ENCODE results near the gene CCDC8. TPM values are rescaled to one million over a fixed set of nuclear protein-coding genes. Genes with fewer than 3 reads are reported as not detected.

Gene CCDC8
- total RNA-seq, 6 donors from 2014 or later, result 6.0 to 14.3 (median 8.3) TPM

- no peak for ATAC-seq (ENCODE audit: low FRiP score in 2 of 2)
- no peak for DNase-seq
Measured at GRCh38 chr19:46368116-46368515, 45.2 kb downstream of the CCDC8 start.

DNA sequence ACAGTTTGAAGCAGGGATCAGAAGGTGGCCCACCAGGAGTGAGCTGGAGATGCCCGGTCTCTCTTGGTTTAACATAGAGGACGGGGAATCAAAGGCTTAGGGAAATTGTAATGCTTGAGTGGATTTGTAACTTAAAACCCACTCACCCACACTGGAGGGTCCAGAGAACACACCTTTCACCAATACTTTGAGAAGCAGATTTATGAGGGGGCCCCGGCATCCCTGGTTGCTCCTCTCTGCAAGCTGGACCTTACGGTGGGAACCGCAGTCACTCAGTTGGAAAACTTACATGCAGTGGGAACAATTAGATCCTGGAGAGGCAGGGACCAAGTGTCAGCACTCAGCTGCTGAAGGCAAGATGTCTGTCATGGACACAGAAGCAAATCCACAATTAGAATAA lies 45.9 kb downstream of the CCDC8 start:
- TF ChIP-seq EP300 (IDR thresholded peaks at IDR 0.05) (no peak), POLR2AphosphoS5 (IDR thresholded peaks at IDR 0.05) (no peak), POLR2A (IDR thresholded peaks at IDR 0.05) (no peak), CTCF (IDR thresholded peaks at IDR 0.05) (no peak)
- Histone ChIP-seq H3K27me3 (no peaks in the 10 kb centered on the region), H3K27ac (no peak overlapping the region), H3K4me3 (no peak overlapping the region), H3K9me3 (no peaks in the 10 kb centered on the region), H3K4me1 (peaks cover 2 to 14% (median 5%) of the 10 kb centered on the region in 4 donors), H3K36me3 (peaks cover 0 to 49% (median 22%) of the 10 kb centered on the region in 4 donors)
- 96 to 99% methylated on average over 5 of the region's 5 CpGs for WGBS, 2 donors
- ATAC-seq (ENCODE audit: low FRiP score in 2 of 2) (no peak), DNase-seq (no peak)

More at GRCh38 chr19:46368116-46368515, 45.2 kb downstream of the CCDC8 start:
- Histone ChIP-seq H3K36me3 (peaks cover 0 to 52% (median 22%) of the 10 kb centered on the region in 4 donors), H3K27me3 (no peaks in the 10 kb centered on the region), H3K9me3 (no peaks in the 10 kb centered on the region), H3K4me3 (no peak overlapping the region), H3K4me1 (peaks cover 9 to 21% (median 12%) of the 10 kb centered on the region in 4 donors), H3K27ac (no peak overlapping the region)
- 76 to 91% methylated on average over 3 to 7 of the region's 7 CpGs for WGBS, 2 donors
- no peak for TF ChIP-seq EP300 (IDR thresholded peaks at IDR 0.05)
- no peak for TF ChIP-seq POLR2AphosphoS5 (IDR thresholded peaks at IDR 0.05)
- no peak for TF ChIP-seq CTCF (IDR thresholded peaks at IDR 0.05)
- TF ChIP-seq POLR2A (IDR thresholded peaks at IDR 0.05), result no peak

GRCh38 chr19:46366620-46367292 lies 46.6 kb downstream of the CCDC8 start:
- WGBS, 2 donors, result 91% methylated on average over 9 of the region's 9 CpGs
- DNase-seq, result no peak
- no peak for ATAC-seq (ENCODE audit: low FRiP score in 2 of 2)
- TF ChIP-seq POLR2AphosphoS5 (IDR thresholded peaks at IDR 0.05) (no peak), POLR2A (IDR thresholded peaks at IDR 0.05) (no peak), EP300 (IDR thresholded peaks at IDR 0.05) (no peak), CTCF (IDR thresholded peaks at IDR 0.05) (no peak)
- no peak overlapping the region for H3K27ac ChIP-seq
- H3K36me3 ChIP-seq, result peaks cover 0 to 49% (median 22%) of the 10 kb centered on the region in 4 donors
- no peak overlapping the region for H3K4me3 ChIP-seq
- H3K27me3 ChIP-seq, result no peaks in the 10 kb centered on the region
- H3K4me1 ChIP-seq, result peaks cover 0 to 8% (median under 1%) of the 10 kb centered on the region in 4 donors
- no peaks in the 10 kb centered on the region for H3K9me3 ChIP-seq

- H3K27ac ChIP-seq, result no peak overlapping the region
- no peak for DNase-seq
- no peaks in the 10 kb centered on the region for H3K4me1 ChIP-seq
- no peaks in the 10 kb centered on the region for H3K27me3 ChIP-seq
- ATAC-seq (ENCODE audit: low FRiP score in 2 of 2), result no peak
- no peak overlapping the region for H3K4me3 ChIP-seq
- peaks cover 0 to 49% (median 22%) of the 10 kb centered on the region in 4 donors for H3K36me3 ChIP-seq
- 87 to 94% methylated on average over 4 of the region's 4 CpGs for WGBS, 2 donors
- no peaks in the 10 kb centered on the region for H3K9me3 ChIP-seq
- TF ChIP-seq POLR2A (IDR thresholded peaks at IDR 0.05) (no peak), POLR2AphosphoS5 (IDR thresholded peaks at IDR 0.05) (no peak)
Measured at GRCh38 chr19:46365561-46365960, 47.8 kb downstream of the CCDC8 start.

- 84 to 97% methylated on average over 2 of the region's 2 CpGs for WGBS, 2 donors
- Histone ChIP-seq H3K27ac (no peak overlapping the region), H3K27me3 (no peaks in the 10 kb centered on the region), H3K4me1 (no peaks in the 10 kb centered on the region), H3K4me3 (no peak overlapping the region), H3K9me3 (no peaks in the 10 kb centered on the region), H3K36me3 (peaks cover 0 to 49% (median 22%) of the 10 kb centered on the region in 4 donors)
- TF ChIP-seq EP300 (IDR thresholded peaks at IDR 0.05), result no peak
- no peak for TF ChIP-seq POLR2AphosphoS5 (IDR thresholded peaks at IDR 0.05)
- ATAC-seq (ENCODE audit: low FRiP score in 2 of 2) (no peak), DNase-seq (no peak)
Measured at GRCh38 chr19:46364359-46364758, 49.0 kb downstream of the CCDC8 start.

DNA sequence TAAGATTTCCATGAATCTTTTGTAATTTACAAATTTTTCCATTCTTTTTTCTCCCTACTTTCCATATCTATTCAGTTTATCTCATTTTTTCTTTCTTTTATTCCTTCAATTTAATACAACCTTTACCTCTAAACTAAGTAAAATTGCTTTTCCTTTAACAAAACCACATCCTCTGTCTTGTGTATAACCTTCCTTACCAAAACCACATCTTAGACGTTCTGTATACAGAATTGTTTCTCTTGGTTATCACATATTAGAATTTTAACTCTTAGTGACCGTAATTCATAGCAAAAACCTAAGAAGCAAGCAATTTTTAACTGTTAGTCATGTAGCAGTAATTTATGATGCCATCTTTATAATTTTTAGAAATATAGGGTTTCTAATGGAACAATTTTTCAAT lies 51.4 kb downstream of the CCDC8 start:
- no peak overlapping the region for H3K27ac ChIP-seq
- H3K27me3 ChIP-seq, result no peaks in the 10 kb centered on the region
- no peak overlapping the region for H3K4me3 ChIP-seq
- no peaks in the 10 kb centered on the region for H3K4me1 ChIP-seq
- ATAC-seq (ENCODE audit: low FRiP score in 2 of 2) (no peak), DNase-seq (no peak)
- WGBS, 2 donors, result 51 to 64% methylated on average over 2 of the region's 2 CpGs
- peaks cover 0 to 48% (median 29%) of the 10 kb centered on the region in 4 donors for H3K36me3 ChIP-seq
- TF ChIP-seq CTCF (IDR thresholded peaks at IDR 0.05) (no peak), EP300 (IDR thresholded peaks at IDR 0.05) (no peak), POLR2A (IDR thresholded peaks at IDR 0.05) (no peak), POLR2AphosphoS5 (IDR thresholded peaks at IDR 0.05) (no peak)
- H3K9me3 ChIP-seq, result no peaks in the 10 kb centered on the region

Measured in upper lobe of left lung (tissue), 6 donors.